ENCODE results near the gene REEP5.
A peak's percentile ranks its signal among the peaks of the same experiment; 100 is the strongest.
"Not testable (repeated sequence)": the region's sequence is repeated elsewhere in the genome, so short reads cannot be mapped to it uniquely, and the experiment has no call there.

The REEP5 gene

GRCh38 chr5:112904996-112905395, 17.0 kb downstream of the REEP5 start:
- DNase-seq (ENCODE audit: low read depth, low spot score); H3K4me3 ChIP-seq (ENCODE audit: low read length): not testable (repeated sequence)

- DNase-seq (ENCODE audit: low read depth, low spot score), result no peak
- no peak overlapping the region for H3K4me3 ChIP-seq (ENCODE audit: low read length)
Measured at GRCh38 chr5:112902561-112902960, 19.5 kb downstream of the REEP5 start.

- H3K4me3 ChIP-seq (ENCODE audit: low read length), result no peak overlapping the region
- no peak for DNase-seq (ENCODE audit: low read depth, low spot score)
Measured at GRCh38 chr5:112895682-112896081, 26.3 kb downstream of the REEP5 start.

GRCh38 chr5:112892776-112893175, 29.3 kb downstream of the REEP5 start:
- no peak overlapping the region for H3K4me3 ChIP-seq (ENCODE audit: low read length)

GRCh38 chr5:112892066-112892465, 30.0 kb downstream of the REEP5 start:
- not testable (repeated sequence) for DNase-seq (ENCODE audit: low read depth, low spot score); H3K4me3 ChIP-seq (ENCODE audit: low read length)

More at GRCh38 chr5:112892776-112893175, 29.3 kb downstream of the REEP5 start:
- DNase-seq (ENCODE audit: low read depth, low spot score), result no peak

GRCh38 chr5:112886975-112887374, 35.1 kb downstream of the REEP5 start:
- DNase-seq (ENCODE audit: low read depth, low spot score), result no peak

GRCh38 chr5:112885001-112885400, 37.0 kb downstream of the REEP5 start:
- no peak overlapping the region for H3K4me3 ChIP-seq (ENCODE audit: low read length)
- DNase-seq (ENCODE audit: low read depth, low spot score), result no peak

More at GRCh38 chr5:112886975-112887374, 35.1 kb downstream of the REEP5 start:
- no peak overlapping the region for H3K4me3 ChIP-seq (ENCODE audit: low read length)

GRCh38 chr5:112883192-112883591, 38.8 kb downstream of the REEP5 start:
- no peak overlapping the region for H3K4me3 ChIP-seq (ENCODE audit: low read length)
- no peak for DNase-seq (ENCODE audit: low read depth, low spot score)

GRCh38 chr5:112880219-112880964, 41.6 kb downstream of the REEP5 start:
- H3K4me3 ChIP-seq (ENCODE audit: low read length), result no peak overlapping the region
- no peak for DNase-seq (ENCODE audit: low read depth, low spot score)

GRCh38 chr5:112878760-112879159, 43.3 kb downstream of the REEP5 start:
- no peak overlapping the region for H3K4me3 ChIP-seq (ENCODE audit: low read length)
- DNase-seq (ENCODE audit: low read depth, low spot score), result peak; percentile 69

GRCh38 chr5:112878101-112878500, 43.9 kb downstream of the REEP5 start:
- H3K4me3 ChIP-seq (ENCODE audit: low read length), result no peak overlapping the region
- no peak for DNase-seq (ENCODE audit: low read depth, low spot score)

GRCh38 chr5:112876362-112876761, 45.7 kb downstream of the REEP5 start:
- DNase-seq (ENCODE audit: low read depth, low spot score), result no peak
- no peak overlapping the region for H3K4me3 ChIP-seq (ENCODE audit: low read length)

- no peak for DNase-seq (ENCODE audit: low read depth, low spot score)
- no peak overlapping the region for H3K4me3 ChIP-seq (ENCODE audit: low read length)
Measured at GRCh38 chr5:112870966-112871365, 51.1 kb downstream of the REEP5 start.

- H3K4me3 ChIP-seq (ENCODE audit: low read length), result no peak overlapping the region
- no peak for DNase-seq (ENCODE audit: low read depth, low spot score)
Measured at GRCh38 chr5:112869948-112870347, 52.1 kb downstream of the REEP5 start.

- DNase-seq (ENCODE audit: low read depth, low spot score), result no peak
- H3K4me3 ChIP-seq (ENCODE audit: low read length), result no peak overlapping the region
Measured at GRCh38 chr5:112867411-112867810, 54.6 kb downstream of the REEP5 start.

GRCh38 chr5:112866739-112867138, 55.3 kb downstream of the REEP5 start:
- no peak for DNase-seq (ENCODE audit: low read depth, low spot score)
- no peak overlapping the region for H3K4me3 ChIP-seq (ENCODE audit: low read length)

GRCh38 chr5:112865128-112865527, 56.9 kb downstream of the REEP5 start:
- DNase-seq (ENCODE audit: low read depth, low spot score), result no peak
- H3K4me3 ChIP-seq (ENCODE audit: low read length), result no peak overlapping the region

- no peak for DNase-seq (ENCODE audit: low read depth, low spot score)
- H3K4me3 ChIP-seq (ENCODE audit: low read length), result no peak overlapping the region
Measured at GRCh38 chr5:112863549-112863948, 58.5 kb downstream of the REEP5 start.

GRCh38 chr5:112862085-112862484, 59.9 kb downstream of the REEP5 start:
- peak overlapping the region; percentile 80 for H3K4me3 ChIP-seq (ENCODE audit: low read length)
- DNase-seq (ENCODE audit: low read depth, low spot score), result no peak

GRCh38 chr5:112861638-112861985, 60.4 kb downstream of the REEP5 start:
- DNase-seq (ENCODE audit: low read depth, low spot score), result no peak
- peak overlapping the region; percentile 80 for H3K4me3 ChIP-seq (ENCODE audit: low read length)

- H3K4me3 ChIP-seq (ENCODE audit: low read length), result peak within 1 kb of the TSS; percentile 80
- peak; percentile 96 for DNase-seq (ENCODE audit: low read depth, low spot score)
Measured at GRCh38 chr5:112860929-112861637, 60.9 kb downstream of the REEP5 start, which contains the start of gene SRP19. Gene SRP19, plus strand, starts transcription at chr5:112861287. Its CDS starts 90 bp downstream, at chr5:112861377.
